ENCODE data around the gene RNF6.
"Not testable (repeated sequence)": the region's sequence is repeated elsewhere in the genome, so short reads cannot be mapped to it uniquely, and the experiment has no call there.

Gene RNF6

DNA sequence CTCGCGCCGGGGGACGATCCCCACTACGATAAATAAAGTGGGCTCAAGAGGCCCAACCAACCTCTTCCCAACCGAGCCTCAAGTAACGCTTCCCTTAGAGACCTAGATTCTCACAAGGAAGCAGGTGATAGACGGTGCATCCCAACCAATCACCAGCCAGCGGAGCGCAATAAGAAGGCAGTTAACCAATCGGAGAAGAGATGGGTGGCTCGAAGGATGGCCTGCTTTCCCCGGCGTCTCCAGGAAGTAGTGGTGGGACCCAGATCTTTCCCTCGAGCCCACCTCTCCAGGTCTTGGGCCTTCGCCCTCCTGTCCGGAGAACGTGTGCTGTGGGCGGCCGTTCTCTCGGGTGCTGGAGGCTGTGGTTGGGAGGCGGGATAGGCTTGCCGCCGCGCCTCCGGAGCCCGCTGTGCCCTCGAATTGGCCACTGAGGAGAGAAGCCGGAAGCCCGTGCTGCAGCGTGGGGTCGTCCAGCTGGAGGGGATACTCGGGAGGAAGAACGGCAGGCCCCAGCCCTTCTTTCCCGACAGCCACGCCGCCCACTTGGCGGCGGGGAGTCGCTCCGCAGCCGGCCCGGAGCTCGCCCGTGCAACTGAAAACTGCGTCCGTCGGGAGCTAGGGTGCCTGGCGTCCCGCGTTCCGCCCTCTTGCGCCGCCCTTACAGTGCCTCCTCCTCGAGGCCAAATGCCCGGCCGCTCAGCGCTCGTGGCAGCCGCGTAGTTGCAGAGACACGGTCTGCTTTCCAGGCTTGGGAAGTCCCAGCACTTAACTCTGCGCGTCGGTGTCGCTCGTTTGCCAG, at the start of gene RNF6:
Gene RNF6 (minus strand): TSS at position 594 of the 799 bp plus-strand sequence. CDS start 2,665 bp downstream, outside the sequence.
- DNase-seq: peak; percentile 55 to 71 (median 65)

DNA sequence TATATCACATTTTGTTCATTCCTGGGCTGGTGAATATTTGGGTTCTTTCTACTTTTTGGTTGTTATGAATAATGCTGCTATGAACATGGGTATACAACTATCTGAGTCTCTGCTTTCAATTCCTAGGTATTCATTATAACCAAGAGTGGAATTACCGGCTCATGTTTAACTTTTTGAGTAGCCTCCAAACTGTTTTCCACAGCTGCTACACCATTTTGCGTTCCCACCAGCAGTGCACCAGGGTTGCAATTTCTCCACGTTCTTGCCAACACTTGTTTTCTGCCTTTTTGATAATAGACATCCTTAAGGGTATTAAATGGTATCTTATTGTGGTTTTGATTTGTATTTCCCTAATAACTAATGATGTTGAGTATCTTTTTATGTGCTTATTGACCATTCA, 48.6 kb upstream of the RNF6 start:
- DNase-seq: no peak

DNA sequence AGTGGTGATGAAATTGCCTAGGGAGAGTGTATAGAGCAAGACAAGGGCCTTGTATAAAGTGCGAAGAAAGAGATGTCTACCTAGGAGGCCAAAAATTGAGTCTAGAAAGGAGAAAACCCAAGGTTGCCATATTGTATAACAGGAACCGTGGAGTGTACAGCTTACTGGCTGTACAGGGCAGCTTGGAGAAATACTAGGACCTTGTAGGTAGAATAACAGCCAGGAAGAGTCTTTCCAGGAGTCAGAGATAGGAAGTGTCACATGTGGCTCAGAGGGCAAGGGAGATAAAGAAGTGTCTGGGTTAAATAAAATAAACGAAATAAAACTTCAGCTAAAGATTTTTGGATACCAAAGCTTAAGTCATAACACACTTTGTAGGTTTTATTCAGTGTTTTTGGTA, 44.2 kb upstream of the RNF6 start:
- no peak for DNase-seq

DNA sequence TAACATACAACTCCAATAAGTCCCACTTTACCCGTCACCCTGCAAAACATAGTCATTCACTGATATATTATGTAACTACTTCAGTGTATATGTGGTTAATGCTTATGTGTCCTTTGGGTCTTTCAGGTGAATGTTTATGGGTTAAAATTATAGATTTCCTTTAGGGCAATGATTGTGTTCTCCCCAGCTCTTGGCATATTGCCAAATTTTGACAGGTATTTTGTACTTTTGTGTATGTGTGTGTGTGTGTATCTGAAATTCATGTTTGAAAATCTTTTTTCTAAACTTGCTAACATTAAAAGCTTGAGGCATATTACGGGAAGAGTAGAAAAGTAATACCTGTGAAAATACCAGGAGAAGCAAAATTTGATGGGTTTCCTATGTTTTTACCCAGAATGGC, 40.0 kb upstream of the RNF6 start:
- DNase-seq: no peak

DNA sequence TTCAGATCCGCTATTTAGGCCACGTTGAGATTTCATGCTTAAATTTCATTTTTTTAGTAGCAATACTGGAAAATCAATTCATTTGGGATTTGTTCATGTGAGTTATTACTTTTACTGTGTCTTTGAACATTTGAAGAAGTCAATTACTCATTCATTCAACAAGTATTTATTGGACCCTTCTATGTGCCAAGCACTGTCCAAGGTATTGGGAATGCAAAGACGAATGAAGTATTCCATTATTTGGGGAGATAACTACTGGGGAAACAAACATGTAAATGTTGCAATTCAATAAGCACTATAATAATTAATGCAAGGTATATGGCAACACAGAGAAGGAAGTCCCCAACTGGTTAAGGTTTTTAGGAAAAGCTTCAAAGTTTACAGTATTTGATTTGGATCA, 37.5 kb upstream of the RNF6 start:
- no peak for DNase-seq

DNA sequence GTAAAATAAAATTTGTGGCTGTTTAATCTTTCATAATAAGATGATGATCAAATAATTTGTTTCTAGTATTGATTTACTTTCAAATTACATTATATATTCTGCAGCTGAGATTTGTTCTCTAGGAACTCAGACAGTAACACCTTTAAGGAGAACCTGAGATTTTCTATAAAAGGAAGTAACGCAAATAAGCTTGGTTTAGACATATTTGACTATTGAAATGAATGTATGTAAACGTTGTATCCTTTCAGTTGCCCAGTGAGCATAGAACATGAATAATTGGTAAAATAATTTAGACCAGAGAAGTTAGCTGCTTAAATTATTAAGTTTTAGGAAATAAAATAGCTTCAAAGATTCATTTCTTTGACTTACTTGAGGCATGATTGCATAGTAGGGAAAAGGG, 34.9 kb upstream of the RNF6 start:
- DNase-seq: no peak

DNA sequence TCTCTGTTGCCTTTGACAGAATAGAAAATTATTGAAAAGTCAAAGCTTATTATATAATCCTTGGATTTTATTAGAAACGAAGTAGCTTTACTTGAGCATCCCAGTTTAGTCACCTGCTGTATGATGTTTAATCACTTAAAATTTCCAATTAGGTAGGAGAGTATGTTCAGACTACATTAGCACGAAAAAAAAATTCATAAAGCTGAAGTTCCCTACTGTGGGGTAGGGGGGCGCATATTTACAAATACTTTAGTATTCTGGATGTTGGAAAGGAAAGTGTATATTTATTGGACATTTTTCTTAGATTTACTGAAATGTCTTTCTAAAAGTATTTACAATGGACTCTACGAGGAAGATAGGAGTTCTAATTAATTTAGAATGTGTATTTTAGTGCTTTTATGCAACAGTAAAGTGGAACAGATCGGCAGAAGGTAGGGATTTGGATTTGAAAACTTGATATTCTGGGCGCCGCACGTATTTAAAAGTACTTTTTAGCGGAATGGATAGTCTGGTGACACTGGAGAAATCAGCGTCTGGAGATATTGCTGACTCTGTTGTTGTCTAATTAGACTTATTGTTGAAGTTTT, 33.7 kb upstream of the RNF6 start:
- DNase-seq: no peak

DNA sequence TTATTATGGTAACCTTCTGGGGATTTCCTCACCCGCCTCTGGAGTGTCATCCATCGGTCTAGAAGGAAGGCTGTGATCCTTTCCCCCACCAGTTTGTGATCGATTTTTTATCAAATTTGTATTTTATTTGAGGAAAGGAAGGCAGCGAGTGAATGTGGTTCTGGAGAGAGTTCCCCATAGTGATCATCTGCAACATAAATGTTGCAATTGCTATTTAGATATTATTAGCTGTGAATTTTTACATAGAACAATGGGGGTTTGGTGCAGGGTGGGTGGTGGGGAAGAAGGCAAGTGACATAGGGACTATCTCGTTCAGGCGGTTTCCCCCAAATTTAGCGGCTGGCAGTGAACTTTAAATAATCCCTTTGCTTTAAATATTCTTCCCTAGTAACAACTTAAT, 33.0 kb upstream of the RNF6 start:
- DNase-seq: no peak

DNA sequence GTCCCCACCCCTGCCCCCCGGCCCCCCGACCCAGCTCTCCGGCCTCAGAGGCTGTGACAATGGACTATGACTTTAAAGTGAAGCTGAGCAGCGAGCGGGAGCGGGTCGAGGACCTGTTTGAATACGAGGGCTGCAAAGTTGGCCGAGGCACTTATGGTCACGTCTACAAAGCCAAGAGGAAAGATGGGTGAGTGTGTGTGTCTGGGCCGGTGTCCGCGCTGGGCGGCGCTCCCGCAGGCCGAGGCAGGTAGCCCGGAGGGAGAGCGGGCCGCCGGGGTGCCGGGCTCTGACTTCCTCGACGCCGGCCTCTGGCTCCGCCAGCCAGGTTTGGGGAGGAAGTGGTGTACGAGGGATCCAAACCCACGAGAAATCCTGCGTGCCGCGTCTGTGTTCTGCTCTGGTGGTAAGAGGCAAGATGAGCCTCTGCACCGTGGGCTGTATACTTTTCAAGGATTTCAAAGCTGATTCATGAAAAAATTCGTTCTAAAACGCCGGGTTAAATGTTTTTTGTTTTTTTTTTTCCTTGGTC, 32.5 kb upstream of the RNF6 start:
- DNase-seq: peak; percentile 8 to 34 (median 14)

DNA sequence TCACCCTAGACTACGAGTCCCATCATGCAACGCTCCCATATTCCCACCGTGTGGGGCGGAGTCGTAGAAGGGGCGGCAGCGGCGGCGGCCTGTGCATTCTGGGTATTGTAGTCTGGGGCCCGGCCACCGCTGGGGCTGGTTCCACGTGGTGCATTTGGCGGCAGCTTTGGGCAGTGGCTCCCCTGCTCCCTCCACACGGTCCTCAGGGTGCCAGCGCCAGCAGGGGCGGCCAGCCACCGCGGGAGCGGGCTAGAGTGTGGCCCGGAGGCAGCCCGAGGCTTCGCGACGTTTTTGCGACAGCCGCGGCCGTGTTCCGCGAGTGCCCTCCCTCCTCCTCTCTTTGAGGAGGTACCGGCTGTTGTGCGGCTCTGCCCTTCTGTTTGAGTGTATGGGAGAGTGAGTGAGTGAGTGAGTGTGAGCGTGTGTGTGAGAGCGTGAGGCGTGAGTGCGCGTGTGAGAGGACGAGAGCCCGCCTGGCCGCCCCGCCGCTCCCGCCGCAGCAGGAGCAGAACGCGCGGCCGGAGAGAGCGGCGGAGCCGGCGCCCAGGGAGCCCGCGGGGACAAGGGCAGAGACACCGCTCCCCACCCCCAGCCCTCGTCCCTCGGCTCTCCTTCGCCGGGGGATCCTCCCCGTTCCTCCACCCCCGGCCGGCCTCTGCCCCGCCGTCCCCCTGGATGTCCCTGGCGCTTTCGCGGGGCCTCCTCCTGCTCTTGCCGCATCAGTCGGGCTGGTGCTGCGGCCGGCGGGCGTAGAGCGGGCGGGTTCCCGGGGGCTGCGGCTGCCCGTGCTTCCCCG, 31.9 kb upstream of the RNF6 start, which contains the start of gene CDK8:
Gene CDK8 (plus strand): TSS at position 343 of the 796 bp plus-strand sequence. CDS start 513 bp downstream, outside the sequence.
- DNase-seq: peak; percentile 69 to 83 (median 82)

DNA sequence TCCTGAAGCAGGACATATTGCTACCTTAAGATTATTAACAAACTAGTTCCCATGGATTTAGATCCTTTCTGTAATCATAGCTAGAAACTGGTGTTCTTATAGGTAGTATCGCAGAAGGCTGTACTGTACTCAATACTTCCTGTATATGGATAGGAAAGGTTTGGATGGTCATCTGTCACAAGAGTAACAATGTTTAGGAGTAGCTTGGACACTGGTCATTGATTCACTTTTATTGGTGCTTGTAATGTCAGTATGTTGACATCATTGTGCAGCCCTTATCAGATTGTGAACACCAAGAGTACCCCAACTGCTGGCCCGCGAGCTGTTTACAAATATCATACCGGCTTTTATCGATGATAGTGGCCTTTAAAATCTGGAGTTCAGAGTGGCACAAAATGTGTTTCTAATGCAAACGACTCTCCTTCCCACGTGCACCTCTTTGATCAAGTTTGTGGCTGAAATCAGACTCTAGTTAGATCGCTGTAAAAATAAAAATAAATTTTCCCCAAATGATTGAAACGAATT, 31.2 kb upstream of the RNF6 start:
- no peak for DNase-seq

DNA sequence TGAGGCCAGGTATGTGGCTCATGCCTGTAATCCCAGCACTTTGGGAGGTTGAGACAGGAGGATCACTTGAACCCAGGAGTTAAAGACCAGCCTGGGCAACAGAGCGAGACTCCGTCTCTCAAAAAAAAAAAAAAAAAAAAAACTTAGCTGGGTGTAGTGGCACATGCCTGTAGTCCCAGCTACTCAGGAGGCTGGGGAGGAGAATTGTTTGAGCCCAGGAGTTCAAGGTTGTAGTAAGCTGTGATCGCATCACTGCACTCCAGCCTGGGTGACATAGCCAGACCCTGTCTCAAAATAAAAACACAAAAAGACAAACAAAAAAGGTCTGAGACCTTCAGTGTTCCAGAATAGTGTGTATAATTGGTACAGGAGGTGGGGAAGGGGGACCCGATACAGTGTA, 29.9 kb upstream of the RNF6 start:
- not testable (repeated sequence) for DNase-seq

DNA sequence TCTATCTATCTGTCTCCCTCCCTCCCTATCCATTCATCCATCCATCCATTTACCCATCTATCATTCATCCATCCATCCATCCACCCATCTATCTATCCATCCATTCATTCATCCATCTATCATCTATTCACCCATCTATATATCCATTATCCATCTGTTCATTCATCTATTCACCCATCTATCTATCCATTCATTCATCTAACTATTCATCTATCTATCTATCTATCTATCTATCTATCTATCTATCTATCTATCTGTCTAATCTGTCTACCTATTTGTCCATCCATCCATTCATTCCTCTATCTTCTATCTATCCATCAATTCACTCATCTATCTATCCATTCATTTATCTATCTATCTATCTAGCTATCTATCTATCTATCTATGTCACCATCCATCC, 27.4 kb upstream of the RNF6 start:
- no peak for DNase-seq

DNA sequence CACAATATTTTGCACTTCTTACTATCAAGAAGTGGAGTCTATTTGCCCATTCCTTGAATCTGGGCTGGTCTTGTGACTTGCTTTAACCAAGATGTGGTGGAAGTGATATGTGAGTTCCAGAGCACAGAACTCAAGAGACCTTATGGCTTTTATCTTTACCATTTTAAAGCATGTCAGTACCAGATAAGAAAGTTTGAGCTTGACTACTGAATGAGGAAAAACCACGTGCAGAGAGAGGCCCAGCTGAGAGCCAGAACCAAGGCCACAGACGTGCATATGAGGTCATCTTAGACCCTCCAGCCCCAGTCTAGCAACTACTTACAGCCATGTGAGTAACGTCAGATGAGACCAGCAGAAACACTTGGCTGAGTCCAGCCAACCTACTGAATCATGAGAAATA, 25.5 kb upstream of the RNF6 start:
- no peak for DNase-seq

DNA sequence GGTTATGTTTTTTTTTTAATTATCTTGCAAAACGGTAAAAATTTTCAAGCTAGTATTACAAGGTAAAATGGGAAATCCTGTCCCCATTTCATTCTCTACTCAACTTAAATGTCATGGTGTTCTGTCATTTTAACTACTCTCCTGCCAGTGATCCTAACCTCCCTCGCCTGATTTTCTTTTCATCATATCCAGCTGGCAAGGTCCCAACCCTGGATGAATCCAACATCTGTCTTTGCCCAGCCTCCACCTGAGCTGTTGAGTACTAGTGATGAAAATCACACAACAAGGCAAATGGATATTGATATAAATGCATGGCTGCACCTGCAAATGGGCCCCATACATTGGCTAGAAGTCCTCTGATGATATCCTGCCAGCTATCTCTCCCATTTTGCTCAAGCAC, 24.9 kb upstream of the RNF6 start:
- DNase-seq: no peak

DNA sequence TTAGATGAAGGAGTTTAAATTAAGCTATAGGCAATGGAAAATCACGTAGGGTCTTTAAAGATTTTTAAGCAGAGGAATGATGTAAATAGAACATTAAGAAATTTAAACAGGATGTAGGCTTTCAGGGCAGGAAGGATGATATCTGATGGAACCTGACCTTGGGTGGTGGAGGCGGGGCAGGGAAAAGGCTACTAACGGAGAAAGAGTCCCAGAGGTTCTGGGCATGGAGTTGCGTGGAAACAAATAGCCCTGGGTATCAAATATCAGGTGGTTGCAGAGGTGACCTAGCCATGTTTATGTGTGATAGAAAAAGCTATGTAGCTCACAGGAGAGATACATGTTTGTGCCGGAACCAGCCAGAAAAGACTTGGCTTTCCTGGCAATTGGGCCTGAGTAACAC, 24.0 kb upstream of the RNF6 start:
- no peak for DNase-seq

DNA sequence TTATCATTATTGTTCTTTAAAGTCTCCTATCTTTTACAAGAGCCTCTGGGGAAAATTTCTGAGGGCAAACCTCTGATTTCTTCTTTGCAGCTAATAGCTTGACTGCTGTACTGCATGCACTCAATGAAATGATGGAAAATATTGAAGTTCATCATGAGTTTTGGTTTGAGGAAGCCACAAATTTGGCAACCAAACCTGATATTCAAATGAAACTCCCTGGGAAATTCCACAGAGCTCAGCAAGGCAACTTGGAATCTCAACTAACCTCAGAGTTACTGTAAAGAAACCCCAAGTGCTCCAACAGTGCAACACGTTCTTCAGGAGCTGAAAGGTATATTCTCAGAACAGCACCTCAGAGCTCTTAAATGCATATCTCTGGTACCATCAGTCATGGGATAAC, 14.2 kb upstream of the RNF6 start:
- DNase-seq: no peak

DNA sequence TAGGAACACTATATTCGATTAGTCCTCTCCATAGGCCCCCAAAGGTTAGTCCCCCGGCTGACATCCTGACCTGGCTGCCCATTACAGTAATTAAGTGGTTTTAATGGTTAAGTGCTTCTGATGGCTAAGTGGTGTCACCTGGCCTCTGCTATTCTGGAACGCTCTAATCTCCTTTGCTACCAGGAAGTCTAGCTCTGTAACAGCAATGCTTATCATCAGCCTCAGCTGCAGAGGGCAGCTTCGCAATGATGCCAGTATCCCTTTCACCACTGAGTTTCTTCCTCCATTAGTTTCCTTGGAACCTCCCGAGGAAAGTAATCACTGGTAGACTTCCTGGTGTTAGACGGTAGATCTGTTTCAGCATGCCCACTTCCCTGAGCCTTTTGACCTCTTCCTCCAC, 8.6 kb upstream of the RNF6 start:
- DNase-seq: no peak

DNA sequence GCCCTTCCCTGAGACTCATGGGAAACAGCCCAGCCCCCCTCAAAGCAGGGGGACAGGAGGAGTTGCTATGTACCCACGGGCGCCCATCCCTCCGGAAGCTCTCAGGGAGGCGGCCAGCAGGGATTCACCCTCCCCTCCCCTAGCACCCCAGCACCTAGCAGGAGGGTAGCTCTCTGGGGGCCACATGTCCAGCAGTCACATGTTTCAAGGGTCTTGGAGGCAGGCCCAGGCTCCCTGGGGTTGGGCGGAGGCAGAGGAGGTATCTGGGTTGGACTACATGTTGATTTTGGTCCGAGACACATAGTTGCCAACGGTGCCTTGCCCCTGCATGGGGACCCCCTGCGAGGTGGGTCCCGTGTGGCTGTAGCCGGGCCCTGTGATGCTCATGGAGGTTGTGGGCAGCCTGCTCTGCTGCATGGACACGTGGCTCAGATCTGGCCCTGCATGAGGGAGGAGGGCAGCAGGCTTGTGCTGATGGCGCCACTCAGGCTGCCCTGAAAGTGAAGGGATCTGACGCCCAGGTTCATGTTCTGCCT, 7.0 kb upstream of the RNF6 start:
- DNase-seq: no peak

DNA sequence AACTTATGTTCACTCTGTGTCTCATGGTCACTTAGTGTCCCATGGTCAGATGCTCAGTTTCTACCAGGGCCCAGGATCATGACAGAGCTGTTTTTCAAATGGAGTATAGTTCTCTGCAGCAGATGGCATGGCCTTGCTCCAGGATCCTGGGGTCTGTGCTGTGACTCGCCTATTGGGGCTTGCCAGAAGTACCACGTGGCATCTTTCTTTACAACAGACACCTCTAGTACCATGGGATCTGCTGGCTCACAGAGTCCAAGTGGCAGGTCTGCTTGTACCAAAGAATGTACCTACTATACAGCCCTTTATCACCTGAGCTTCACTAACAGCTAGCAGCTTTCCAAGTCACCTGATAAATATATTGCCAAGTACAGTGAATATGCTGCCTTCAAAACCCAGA, 6.0 kb upstream of the RNF6 start:
- no peak for DNase-seq

DNA sequence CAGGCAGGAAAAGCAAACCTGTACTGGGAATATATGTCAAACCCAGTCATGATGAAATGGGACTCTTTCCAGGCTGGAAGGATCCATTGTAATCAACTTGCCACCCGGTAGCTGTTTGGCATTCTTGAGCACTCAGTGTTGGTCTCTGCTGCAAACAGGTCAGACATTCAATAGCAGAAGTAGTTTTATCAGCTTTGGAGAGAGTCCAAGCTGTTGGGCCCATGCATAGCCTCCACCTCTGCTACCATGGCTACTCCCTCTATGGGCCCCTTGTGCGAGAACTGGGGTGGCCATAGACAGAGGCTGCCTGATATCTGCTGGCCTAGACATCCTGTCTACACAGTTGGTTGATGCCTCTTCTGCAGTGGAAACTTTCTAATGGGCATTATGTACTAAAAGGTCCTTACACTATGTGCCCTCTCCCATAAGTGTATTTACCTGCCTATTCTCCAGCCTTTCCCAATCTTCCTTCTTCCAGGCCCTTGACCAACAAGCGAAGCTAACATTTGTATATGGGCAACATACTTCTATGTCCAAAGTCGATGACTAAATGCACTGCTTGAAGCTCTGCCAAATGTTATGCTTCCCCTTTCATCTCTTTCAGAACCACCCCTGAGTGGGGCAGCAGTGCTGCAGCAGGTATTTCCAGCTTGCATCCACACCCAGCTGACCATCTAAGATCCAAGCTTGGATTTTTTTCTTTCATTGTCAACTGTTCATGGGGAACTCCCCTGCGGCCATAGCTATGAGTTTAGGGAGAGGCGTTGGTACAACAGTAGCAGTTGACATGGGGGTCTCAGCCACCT, 5.3 kb upstream of the RNF6 start:
- no peak for DNase-seq
